ENCODE results near the gene FUT3. TPM values are rescaled to one million over a fixed set of nuclear protein-coding genes. Genes with fewer than 3 reads are reported as not detected.
"Not testable (repeated sequence)": the region's sequence is repeated elsewhere in the genome, so short reads cannot be mapped to it uniquely, and the experiment has no call there.

FUT3 gene
- total RNA-seq, 1 experiment from 2014 or later = 2.6 TPM

GRCh38 chr19:5889288-5889971 lies 38.2 kb upstream of the FUT3 start:
- no peak for ATAC-seq
- CTCF ChIA-PET = interaction anchor here (1.5 kb wide), 1 partner anchor 85 kb away, joined by 6 read pairs; no protein-coding TSS in a partner anchor

DNA sequence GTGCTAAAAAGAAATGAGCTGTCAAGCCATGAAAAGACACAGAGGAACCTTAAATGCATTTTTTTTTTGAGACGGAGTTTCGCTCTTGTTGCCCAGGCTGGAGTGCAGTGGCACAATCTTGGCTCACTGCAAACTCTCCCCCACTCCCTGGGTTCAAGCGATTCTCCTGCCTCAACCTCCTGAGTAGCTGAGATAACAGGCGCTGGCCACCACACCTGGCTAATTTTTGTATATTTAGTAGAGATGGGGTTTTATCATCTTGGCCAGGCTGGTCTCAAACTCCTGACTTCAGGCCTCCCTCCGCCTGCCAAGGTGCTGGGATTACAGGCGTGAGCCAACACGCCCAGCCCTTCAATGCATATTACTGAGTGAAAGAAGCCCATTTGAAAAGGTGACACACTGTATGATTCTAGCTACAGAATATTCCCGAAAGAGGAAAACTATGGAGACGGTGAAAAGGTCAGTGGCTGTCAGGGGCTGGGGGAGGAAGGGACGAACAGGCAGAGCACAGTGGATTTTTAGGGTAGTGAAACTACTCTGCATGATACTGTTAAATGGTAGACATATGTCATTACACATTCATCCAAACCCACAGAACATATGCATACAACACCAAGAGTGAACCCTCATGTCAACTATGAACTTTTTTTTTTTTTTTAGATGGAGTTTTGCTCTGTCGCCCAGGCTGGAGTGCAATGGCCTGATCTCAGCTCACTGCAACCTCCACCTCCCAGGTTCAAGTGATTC lies 33.0 kb upstream of the FUT3 start:
- H3K79me2 ChIP-seq (ENCODE audit: insufficient read depth, low read length); H3K27me3 ChIP-seq (ENCODE audit: insufficient read depth, low read length); H3K9me3 ChIP-seq (ENCODE audit: control insufficient read depth in 1 of 2, insufficient read depth in 1 of 2, low read depth in 1 of 2, low read length in 2 of 2); H2AFZ ChIP-seq (ENCODE audit: low read depth, low read length, poor library complexity, severe bottlenecking); H3K36me3 ChIP-seq (ENCODE audit: control insufficient read depth in 1 of 2, insufficient read depth in 2 of 2, low read length in 2 of 2); POLR2A ChIA-PET; BruUV-seq (replicated peaks); H3K9ac ChIP-seq (ENCODE audit: low read length); H4K20me1 ChIP-seq (ENCODE audit: insufficient read depth); ATAC-seq; H3K9me2 ChIP-seq (ENCODE audit: insufficient read depth); RAD21 ChIA-PET (ENCODE audit: low non-redundant PET in 1 of 2, low total read pairs in 2 of 2, uncharacterized antibody in 2 of 2, unreplicated experiment in 2 of 2); H3K4me3 ChIP-seq (replicated peaks in 1 of 2; ENCODE audit: low read depth in 1 of 2, low read length in 2 of 2); DNase-seq (ENCODE audit: low read depth, low spot score); intact Hi-C loops (cut with micrococcal nuclease); H3K27ac ChIP-seq (ENCODE audit: low read depth, low read length); H3K4me2 ChIP-seq (ENCODE audit: low read length); H3K4me1 ChIP-seq (ENCODE audit: control insufficient read depth in 1 of 2, insufficient read depth in 2 of 2, low read length in 2 of 2): not testable (repeated sequence)
- CTCF ChIA-PET = interaction anchor here (4.5 kb wide), 1 partner anchor 80 kb away, joined by 15 read pairs; the partner anchor contains the start of gene NRTN

More at GRCh38 chr19:5889288-5889971, 38.2 kb upstream of the FUT3 start:
- H4K20me1 ChIP-seq (ENCODE audit: insufficient read depth) = no peaks in the 10 kb centered on the region
- H3K27ac ChIP-seq (ENCODE audit: low read depth, low read length) = no peak overlapping the region
- H3K4me3 ChIP-seq (replicated peaks in 1 of 2; ENCODE audit: low read depth in 1 of 2, low read length in 2 of 2) = no peak overlapping the region
- intact Hi-C loops (cut with micrococcal nuclease) = no loop called here
- no peaks in the 10 kb centered on the region for H3K9me3 ChIP-seq (ENCODE audit: control insufficient read depth in 1 of 2, insufficient read depth in 1 of 2, low read depth in 1 of 2, low read length in 2 of 2)
- peaks cover 0 to 3% of the 10 kb centered on the region in 2 experiments; a peak in 1 of 4 replicates for H3K4me1 ChIP-seq (ENCODE audit: control insufficient read depth in 1 of 2, insufficient read depth in 2 of 2, low read length in 2 of 2)
- H2AFZ ChIP-seq (ENCODE audit: low read depth, low read length, poor library complexity, severe bottlenecking) = no peak overlapping the region
- no peaks in the 10 kb centered on the region for H3K9me2 ChIP-seq (ENCODE audit: insufficient read depth)
- no peak overlapping the region for H3K9ac ChIP-seq (ENCODE audit: low read length)
- H3K79me2 ChIP-seq (ENCODE audit: insufficient read depth, low read length) = no peaks in the 10 kb centered on the region
- ChIA-PET POLR2A (interaction anchor here (1.1 kb wide), 1 partner anchor 61 kb away, joined by 4 read pairs; no protein-coding TSS in a partner anchor), RAD21 (ENCODE audit: low non-redundant PET in 1 of 2, low total read pairs in 2 of 2, uncharacterized antibody in 2 of 2, unreplicated experiment in 2 of 2) (no interaction called here)
- H3K4me2 ChIP-seq (ENCODE audit: low read length) = no peak overlapping the region
- no TSS peak for BruUV-seq (replicated peaks)
- TF ChIP-seq CBX3 (IDR thresholded peaks at IDR 0.05; ENCODE audit: low read depth) (no peak), POLR2A (IDR thresholded peaks at IDR 0.05; ENCODE audit: borderline replicate concordance, extremely low read depth, insufficient read depth, insufficient read length) (no peak), TCF7L2 (IDR thresholded peaks at IDR 0.05; ENCODE audit: borderline replicate concordance, extremely low read depth, insufficient read depth, insufficient read length) (no peak), POLR2AphosphoS5 (IDR thresholded peaks at IDR 0.05; ENCODE audit: low read depth, low read length) (no peak), ZNF274 (IDR thresholded peaks at IDR 0.05; ENCODE audit: low read depth, low read length) (no peak), RAD21 (IDR thresholded peaks at IDR 0.05; ENCODE audit: low read depth) (no peak), MAX (IDR thresholded peaks at IDR 0.05) (no peak), JUND (IDR thresholded peaks at IDR 0.05) (no peak), SRF (IDR thresholded peaks at IDR 0.05; ENCODE audit: low read depth) (no peak)
- DNase-seq (ENCODE audit: low read depth, low spot score) = no peak
- H3K36me3 ChIP-seq (ENCODE audit: control insufficient read depth in 1 of 2, insufficient read depth in 2 of 2, low read length in 2 of 2) = no peaks in the 10 kb centered on the region
- no peaks in the 10 kb centered on the region for H3K27me3 ChIP-seq (ENCODE audit: insufficient read depth, low read length)

DNA sequence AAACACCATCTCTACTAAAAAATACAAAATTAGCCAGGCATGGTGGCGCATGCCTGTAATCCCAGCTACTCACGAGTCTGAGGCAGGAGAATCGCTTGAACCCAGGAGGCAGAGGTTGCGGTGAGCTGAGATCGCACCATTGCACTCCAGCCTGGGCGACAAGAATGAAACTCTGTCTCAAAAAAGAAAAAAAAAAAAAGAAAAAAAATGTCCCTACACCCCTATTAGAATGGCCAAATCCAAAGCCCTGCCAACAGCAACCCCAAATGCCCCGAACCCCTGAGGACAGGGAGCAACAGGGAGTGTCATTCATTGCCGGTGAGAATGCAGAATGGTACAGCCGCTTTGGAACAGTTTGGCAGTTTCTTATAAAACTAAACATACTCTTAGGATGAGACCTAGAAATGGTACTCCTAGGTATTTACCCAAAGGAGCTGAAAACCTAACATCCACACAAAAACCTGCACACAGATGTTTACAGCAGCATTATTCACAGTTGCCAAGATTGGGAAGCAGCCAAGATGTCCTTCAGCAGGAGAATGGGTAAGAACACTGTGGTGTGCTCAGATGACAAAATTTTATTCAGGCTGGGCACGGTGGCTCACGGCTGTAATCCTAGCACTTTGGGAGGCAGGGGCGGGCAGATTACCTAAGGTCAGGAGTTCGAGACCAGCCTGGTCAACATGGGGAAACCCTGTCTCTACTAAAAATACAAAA lies 32.1 kb upstream of the FUT3 start:
- POLR2A ChIA-PET; BruUV-seq (replicated peaks); H3K4me3 ChIP-seq (replicated peaks in 1 of 2; ENCODE audit: low read depth in 1 of 2, low read length in 2 of 2); DNase-seq (ENCODE audit: low read depth, low spot score); H3K9me3 ChIP-seq (ENCODE audit: control insufficient read depth in 1 of 2, insufficient read depth in 1 of 2, low read depth in 1 of 2, low read length in 2 of 2); H3K4me2 ChIP-seq (ENCODE audit: low read length); H4K20me1 ChIP-seq (ENCODE audit: insufficient read depth); H3K79me2 ChIP-seq (ENCODE audit: insufficient read depth, low read length); RAD21 ChIA-PET (ENCODE audit: low non-redundant PET in 1 of 2, low total read pairs in 2 of 2, uncharacterized antibody in 2 of 2, unreplicated experiment in 2 of 2); H3K9me2 ChIP-seq (ENCODE audit: insufficient read depth); H2AFZ ChIP-seq (ENCODE audit: low read depth, low read length, poor library complexity, severe bottlenecking); ATAC-seq; H3K36me3 ChIP-seq (ENCODE audit: control insufficient read depth in 1 of 2, insufficient read depth in 2 of 2, low read length in 2 of 2); H3K27ac ChIP-seq (ENCODE audit: low read depth, low read length); H3K9ac ChIP-seq (ENCODE audit: low read length); H3K27me3 ChIP-seq (ENCODE audit: insufficient read depth, low read length); H3K4me1 ChIP-seq (ENCODE audit: control insufficient read depth in 1 of 2, insufficient read depth in 2 of 2, low read length in 2 of 2); intact Hi-C loops (cut with micrococcal nuclease): not testable (repeated sequence)
- CTCF ChIA-PET = interaction anchor here (4.5 kb wide), 1 partner anchor 79 kb away, joined by 15 read pairs; the partner anchor contains the start of gene NRTN

All from HCT116 (cell line).